ENCODE results near the gene JAZF1.
"Not testable (repeated sequence)": the region's sequence is repeated elsewhere in the genome, so short reads cannot be mapped to it uniquely, and the experiment has no call there.

The JAZF1 gene

GRCh38 chr7:27911920-27912319 lies 268.7 kb downstream of the JAZF1 start:
- no peak for DNase-seq (ENCODE audit: low read depth)

DNA sequence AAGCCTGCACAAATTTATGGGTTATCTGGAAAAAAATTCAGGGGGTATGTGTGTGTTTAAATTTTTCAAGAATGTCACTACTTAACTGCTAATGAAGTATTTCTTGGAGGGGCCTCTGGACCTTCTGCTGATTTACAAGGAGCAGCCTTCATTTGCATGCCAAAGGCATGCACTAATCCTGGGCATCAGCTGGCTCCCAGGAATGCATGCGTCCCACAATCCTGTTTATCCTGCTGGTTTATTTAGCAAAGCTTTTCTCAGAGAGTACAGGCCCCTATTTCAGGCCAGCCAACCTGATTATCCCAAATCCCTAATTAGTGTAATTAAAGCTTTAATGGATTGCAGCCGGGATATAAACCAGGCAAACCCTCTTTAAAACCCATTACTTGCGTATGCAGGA lies 270.3 kb downstream of the JAZF1 start:
- DNase-seq (ENCODE audit: low read depth), result no peak

DNA sequence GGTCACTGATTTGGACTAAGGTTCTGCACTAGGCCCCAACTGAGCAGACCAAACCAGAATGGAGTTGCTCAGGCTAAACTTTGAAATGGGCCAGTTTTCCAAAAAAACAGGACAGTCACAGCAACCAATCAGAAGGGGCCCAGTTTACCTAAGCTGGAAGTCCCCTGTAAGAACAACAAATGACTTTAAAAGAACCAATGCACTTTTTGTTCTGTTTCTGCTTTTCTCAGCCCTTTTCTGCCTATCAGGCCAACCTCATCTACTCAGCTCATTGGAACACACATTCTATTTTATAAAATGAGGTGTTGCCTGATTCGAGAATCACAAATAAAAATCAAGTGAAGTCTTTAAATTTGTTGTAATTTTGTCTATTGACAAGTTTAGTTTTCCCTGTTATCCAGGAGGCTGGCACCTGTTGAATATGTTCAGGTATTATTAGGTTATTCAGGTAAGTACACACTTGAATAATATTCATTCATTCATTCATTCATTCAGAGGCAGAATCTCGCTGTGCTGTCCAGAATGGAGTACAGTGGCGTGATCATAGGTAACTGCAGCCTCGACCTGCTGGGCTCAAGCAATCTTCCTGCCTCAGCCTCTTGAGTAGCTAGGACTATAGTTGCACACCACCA lies 271.9 kb downstream of the JAZF1 start:
- no peak for DNase-seq (ENCODE audit: low read depth)

- no peak for DNase-seq (ENCODE audit: low read depth)
Observed at GRCh38 chr7:27906385-27907091, 274.1 kb downstream of the JAZF1 start.

DNA sequence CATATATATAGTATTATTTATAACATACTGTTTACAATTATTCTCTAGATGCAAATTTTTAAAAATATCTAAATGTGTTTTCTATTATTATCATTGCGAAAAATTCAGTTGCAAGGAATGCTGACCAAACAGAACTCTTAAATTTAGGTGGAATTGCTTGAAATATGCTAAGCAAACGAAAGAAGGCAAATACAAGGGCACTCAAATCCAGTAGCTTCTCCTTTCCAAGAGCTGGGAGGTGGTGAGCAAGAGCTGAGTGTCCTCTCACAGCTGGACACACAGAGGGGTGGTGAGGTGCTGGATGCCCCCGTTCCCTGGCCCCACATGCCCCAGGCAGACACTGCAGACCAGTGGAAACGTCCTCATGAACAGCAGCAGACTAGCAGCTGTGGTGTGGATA lies 274.6 kb downstream of the JAZF1 start:
- DNase-seq (ENCODE audit: low read depth), result no peak

DNA sequence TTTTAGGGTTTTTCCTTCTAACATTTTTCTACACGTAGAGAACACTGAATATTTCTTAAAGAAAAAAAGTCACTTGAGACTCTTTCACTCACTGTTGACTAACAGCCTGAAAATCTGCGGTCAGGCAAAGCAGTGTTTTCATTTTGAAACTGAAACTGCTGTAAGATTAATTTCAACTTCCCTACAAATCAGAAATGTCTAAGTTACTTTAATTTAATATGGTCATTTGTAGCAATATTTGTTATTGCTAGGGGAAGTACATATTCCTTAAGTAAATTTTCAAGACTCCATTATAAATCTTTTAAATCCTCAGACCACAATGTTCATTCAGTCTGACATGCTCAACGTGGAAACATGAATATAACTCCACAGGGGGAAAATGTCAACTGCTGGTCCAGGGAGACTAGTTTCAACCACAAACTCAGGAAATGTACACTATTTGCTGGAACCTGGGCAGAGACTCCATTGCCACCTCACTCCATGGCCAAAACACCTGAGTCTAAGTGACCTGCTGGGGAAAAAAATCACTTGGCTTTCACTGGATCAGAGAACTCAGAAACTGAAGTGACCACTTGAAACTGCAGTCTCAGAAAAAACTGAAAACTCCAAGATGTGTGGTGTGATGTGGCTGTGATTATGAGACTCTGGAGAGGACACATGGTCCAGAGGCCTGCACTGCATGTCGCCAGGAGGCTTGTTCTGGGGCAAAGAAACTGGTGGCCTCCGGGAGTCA lies 279.4 kb downstream of the JAZF1 start:
- DNase-seq (ENCODE audit: low read depth), result no peak

DNA sequence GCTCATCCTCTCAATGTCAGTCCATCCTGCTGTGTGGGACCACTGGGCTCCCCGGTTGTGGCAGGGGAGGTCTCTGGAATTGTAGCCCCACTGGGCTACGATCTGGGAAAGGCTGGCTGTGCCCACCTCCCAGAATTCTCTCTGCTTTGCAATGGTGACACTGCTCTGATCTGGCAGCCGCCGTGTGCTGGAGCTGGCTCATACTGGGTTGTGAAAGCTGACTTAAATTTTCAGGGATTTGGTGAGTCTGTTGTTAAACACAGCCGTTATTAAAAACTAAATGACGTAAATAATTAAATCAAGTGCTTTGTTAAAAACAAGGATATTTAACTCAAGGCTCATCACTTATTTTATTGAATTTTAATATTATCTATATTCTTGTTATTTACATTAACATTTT lies 280.6 kb downstream of the JAZF1 start:
- no peak for DNase-seq (ENCODE audit: low read depth)

DNA sequence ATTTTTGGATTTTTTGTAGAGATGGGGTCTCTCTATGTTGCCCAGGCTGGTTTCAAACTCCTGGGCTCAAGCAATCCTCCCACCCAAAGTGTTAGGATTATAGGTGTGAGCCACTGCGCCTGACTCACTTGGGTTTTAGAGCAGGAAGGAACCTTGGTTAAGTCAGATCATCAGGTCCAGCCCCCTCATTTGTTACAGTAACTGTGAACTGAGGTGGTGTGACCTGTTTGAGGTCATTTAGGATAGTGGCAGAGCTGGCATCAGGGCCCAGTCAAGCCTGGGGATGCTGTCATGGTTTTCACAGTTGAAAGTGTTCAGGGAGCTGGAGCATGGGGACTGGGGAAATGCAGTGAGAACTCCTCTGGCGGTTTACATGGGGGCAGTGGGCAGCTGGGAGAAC lies 281.0 kb downstream of the JAZF1 start:
- DNase-seq (ENCODE audit: low read depth), result no peak

GRCh38 chr7:27897441-27897847 lies 283.2 kb downstream of the JAZF1 start:
- DNase-seq (ENCODE audit: low read depth), result no peak

DNA sequence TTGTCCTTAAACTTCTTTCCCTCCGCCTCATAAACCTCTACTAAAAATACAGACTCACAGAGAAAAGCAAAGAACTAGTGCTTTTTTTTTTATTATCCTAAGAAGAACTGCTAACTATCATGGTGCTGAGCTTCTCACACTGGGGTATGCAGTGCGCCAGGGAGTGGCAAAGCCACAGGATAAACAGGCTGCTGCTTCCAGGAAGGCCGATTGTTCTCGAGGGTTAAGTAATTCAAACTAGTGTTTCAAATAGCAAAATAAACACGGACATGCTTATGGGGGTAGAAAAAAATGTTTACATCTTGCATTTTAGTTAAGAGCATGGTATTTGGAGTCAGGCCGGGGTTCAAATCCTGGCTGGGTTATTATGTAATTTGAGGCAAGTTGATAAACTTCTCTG lies 283.6 kb downstream of the JAZF1 start:
- DNase-seq (ENCODE audit: low read depth), result no peak

DNA sequence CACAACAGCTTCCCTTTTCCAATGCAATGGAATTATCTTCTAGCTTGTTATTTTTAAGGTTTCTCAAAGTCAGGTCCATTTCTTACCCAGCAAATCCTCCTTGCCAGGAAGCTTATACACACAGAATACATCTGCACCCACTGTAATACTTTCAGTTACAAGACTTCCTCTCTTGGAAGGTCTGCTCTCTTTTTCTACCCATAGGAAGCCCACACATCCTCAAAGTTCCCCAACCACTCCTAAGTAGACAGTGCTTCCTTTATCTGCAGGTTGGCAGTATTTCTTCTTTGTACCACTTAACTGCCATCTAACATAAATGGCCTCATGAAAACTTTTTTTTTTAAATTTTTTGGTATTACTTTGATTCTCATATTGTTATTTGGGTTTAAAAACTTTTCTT lies 285.0 kb downstream of the JAZF1 start:
- DNase-seq (ENCODE audit: low read depth), result no peak

GRCh38 chr7:27890205-27890849 lies 290.3 kb downstream of the JAZF1 start:
- DNase-seq (ENCODE audit: low read depth), result no peak

DNA sequence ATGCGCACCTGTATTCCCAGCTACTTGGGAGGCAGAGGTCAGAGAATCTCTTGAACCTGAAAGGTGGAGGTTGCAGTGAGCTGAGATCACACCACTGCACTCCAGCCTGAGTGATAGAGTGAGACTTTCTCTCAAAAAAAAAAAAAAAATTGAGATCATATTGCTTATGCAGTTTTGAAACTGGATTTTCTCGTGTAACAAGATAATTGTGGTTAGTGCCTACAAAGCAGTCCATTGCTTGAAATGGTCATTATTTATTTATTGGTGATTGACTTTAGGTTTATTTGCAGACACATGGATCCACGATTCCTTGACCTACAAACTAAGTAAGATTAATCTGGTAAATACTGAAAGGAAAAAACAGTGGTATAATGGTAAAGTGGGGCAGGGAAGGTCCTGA lies 290.8 kb downstream of the JAZF1 start:
- no peak for DNase-seq (ENCODE audit: low read depth)

- no peak for DNase-seq (ENCODE audit: low read depth)
Observed at GRCh38 chr7:27888736-27889135, 291.9 kb downstream of the JAZF1 start.

- not testable (repeated sequence) for DNase-seq (ENCODE audit: low read depth)
Observed at GRCh38 chr7:27886710-27887109, 293.9 kb downstream of the JAZF1 start.

- no peak for DNase-seq (ENCODE audit: low read depth)
Observed at GRCh38 chr7:27885652-27886051, 294.9 kb downstream of the JAZF1 start.

DNA sequence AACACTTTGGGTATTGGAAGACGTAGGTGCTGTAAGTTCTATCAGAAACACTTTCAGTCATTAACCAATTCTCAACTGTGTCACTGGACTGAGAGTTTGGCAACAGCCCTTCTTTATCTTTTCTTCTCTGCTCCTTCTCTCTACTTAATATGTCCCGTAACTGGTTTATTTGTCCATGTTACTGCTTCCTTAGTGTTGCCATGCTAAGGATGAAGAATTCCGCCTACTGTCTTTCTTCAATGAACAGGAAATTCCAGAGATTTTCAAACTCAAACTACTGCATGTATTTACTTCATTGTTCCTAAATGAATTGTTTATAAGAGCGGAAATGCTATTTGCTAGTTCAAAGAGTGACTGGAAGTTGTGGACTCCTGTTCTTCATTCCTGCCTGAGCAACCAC lies 296.9 kb downstream of the JAZF1 start:
- no peak for DNase-seq (ENCODE audit: low read depth)

- DNase-seq (ENCODE audit: low read depth), result no peak
Observed at GRCh38 chr7:27876756-27877155, 303.8 kb downstream of the JAZF1 start.

DNA sequence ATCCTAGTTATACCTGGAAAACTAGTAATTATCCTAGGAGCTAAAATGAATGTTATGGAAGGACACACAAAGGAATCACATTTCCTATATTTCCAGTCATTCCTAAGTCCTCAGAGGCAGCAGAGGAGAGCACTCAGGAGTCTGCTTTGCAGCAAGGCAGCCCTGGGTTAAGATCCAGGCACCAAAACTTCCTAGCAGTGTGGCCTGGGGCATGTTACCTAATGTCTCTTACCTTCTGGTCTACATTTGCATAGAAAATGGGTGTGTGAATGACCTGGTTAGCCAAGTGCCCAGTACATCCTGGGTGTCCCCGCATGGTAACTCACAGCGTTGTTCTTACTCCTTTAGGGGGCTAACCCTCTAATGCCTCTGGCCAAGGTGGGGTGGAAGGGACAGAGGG lies 304.8 kb downstream of the JAZF1 start:
- no peak for DNase-seq (ENCODE audit: low read depth)

GRCh38 chr7:27875061-27875460 lies 305.5 kb downstream of the JAZF1 start:
- no peak for DNase-seq (ENCODE audit: low read depth)

DNA sequence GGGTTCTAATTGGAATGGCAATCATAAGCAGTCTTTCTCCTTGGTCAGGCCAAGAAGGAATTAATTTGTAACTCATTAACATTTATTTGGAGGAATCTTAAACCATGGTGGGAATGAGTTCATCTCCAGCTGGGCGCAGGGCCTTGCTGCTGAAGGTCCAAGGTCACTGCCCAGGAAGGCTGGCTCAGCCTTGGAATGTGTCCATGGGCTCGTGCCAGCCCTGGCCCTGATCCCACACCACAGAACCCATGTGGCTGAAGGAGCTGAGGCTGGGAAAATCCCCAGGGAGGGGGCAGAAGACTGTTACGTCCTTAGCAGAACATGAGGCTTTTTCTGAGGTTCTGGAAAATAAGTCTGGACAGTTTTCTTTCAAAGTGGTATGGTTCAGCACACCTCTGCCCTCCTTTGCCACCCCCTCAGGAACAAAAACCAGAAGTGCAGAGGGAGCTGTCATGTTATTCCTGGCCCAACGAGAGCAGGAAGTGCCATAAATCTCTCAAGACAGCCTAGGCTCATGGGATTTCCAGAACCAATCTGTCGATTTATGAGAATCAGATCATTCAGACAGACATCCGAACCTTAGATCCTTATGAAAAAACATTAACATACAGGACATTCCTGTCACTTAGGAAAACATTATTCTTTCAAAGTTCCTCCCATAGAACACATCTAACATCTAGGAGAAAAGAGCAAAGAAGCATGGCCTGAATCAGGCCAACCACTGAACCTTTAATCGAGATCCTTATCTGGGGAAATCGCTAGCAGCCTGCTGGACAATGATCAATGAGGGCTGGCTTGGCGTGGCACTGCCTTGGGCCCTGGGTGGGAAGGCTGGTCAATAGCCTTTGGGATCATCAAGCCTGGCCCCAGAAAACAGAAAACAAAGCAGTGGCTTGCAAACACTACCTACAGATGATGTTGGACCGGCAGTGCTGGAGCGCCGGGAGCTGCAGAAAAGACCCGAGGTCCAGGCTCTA lies 306.3 kb downstream of the JAZF1 start:
- no peak for DNase-seq (ENCODE audit: low read depth)
